HepG2 (cell line): ENCODE measurements around the gene TRIM37. TPM values are rescaled to one million over a fixed set of nuclear protein-coding genes. Genes with fewer than 3 reads are reported as not detected.
A peak's percentile ranks its signal among the peaks of the same experiment; 100 is the strongest.

Experiments used
- DNMT1 ChIP-seq: sonication (generic); formaldehyde crosslinking; IDR thresholded peaks from 2 replicates; pipeline ENCODE4 v1.5.1; 2020; ENCODE audit warnings: mild to moderate bottlenecking, missing genetic modification reagents
- ELF4 ChIP-seq: sonication (generic); formaldehyde crosslinking; IDR thresholded peaks from 2 replicates; pipeline ENCODE4 v1.5.0; 2020; ENCODE audit warnings: missing genetic modification reagents, mild to moderate bottlenecking, moderate library complexity, borderline replicate concordance
- ETV5 ChIP-seq: IDR thresholded peaks from 2 replicates; pipeline ENCODE4 v1.6.1; 2018; ENCODE audit warnings: missing biosample characterization, missing genetic modification reagents, inconsistent platforms, borderline replicate concordance
- GPN1 ChIP-seq: sonication (generic); formaldehyde crosslinking; IDR thresholded peaks from 2 replicates; pipeline ENCODE4 v1.5.1; 2020; ENCODE audit warnings: missing genetic modification reagents, borderline replicate concordance
- HDAC6 ChIP-seq: fragments of 200-600 bp; sonication (generic); IDR thresholded peaks from 2 replicates; pipeline ENCODE4 v1.7.0; 2017; ENCODE audit warnings: mild to moderate bottlenecking, antibody characterized with exemption, low read length, low read depth
- HOXA9 ChIP-seq: sonication (generic); formaldehyde crosslinking; IDR thresholded peaks from 2 replicates; pipeline ENCODE4 v1.8.1; 2022; ENCODE audit warnings: missing genetic modification reagents, mild to moderate bottlenecking, moderate library complexity, borderline replicate concordance
- MED8 ChIP-seq: sonication (generic); formaldehyde crosslinking; IDR thresholded peaks from 2 replicates; pipeline ENCODE4 v1.8.1; 2023; ENCODE audit warnings: mild to moderate bottlenecking, missing genetic modification reagents; ENCODE audit not compliant: insufficient replicate concordance
- PAX8 ChIP-seq: sonication (generic); formaldehyde crosslinking; IDR thresholded peaks from 2 replicates; pipeline ENCODE4 v1.8.0; 2022; ENCODE audit warnings: mild to moderate bottlenecking, missing genetic modification reagents, borderline replicate concordance
- PHF5A ChIP-seq: IDR thresholded peaks from one replicate; pipeline ENCODE4 v1.6.1; 2018; ENCODE audit warnings: low read depth, missing genetic modification reagents; ENCODE audit not compliant: unreplicated experiment
- POLR2AphosphoS2 ChIP-seq: IDR thresholded peaks from 2 replicates; pipeline ENCODE4 v1.6.1; 2011; ENCODE audit warnings: low read depth, low read length, improper control_type of control experiment
- RBFOX2 ChIP-seq: fragments of 200-400 bp; formaldehyde crosslinking; IDR thresholded peaks from 2 replicates; pipeline ENCODE4 v1.6.1; 2017; ENCODE audit warnings: low read depth, mild to moderate bottlenecking, low read length
- RELA ChIP-seq: sonication (generic); formaldehyde crosslinking; IDR thresholded peaks from 2 replicates; pipeline ENCODE4 v1.4.0; 2020; ENCODE audit warnings: missing genetic modification reagents
- REPIN1 ChIP-seq: sonication (generic); formaldehyde crosslinking; IDR thresholded peaks from 2 replicates; pipeline ENCODE4 v1.8.0; 2022; ENCODE audit warnings: missing genetic modification reagents, low read depth, mild to moderate bottlenecking, borderline replicate concordance
- RNF2 ChIP-seq: fragments of 450-650 bp; conservative IDR thresholded peaks from 2 replicates; pipeline ENCODE4 v1.6.1; 2016; ENCODE audit warnings: low read depth
- SKI ChIP-seq: fragments of 450-650 bp; IDR thresholded peaks from one replicate; pipeline ENCODE4 v1.6.1; 2018; ENCODE audit warnings: mild to moderate bottlenecking; ENCODE audit not compliant: partially characterized antibody
- U2AF1 ChIP-seq: fragments of 200-400 bp; formaldehyde crosslinking; optimal IDR thresholded peaks from 2 replicates; pipeline ENCODE3; 2017; ENCODE audit warnings: mild to moderate bottlenecking, low read depth, low read length
- ZBTB20 ChIP-seq: sonication (generic); formaldehyde crosslinking; IDR thresholded peaks from 2 replicates; pipeline ENCODE4 v1.8.1; 2023; ENCODE audit warnings: missing genetic modification reagents, low read depth, mild to moderate bottlenecking, borderline replicate concordance
- ZNF3 ChIP-seq: IDR thresholded peaks from 2 replicates; pipeline ENCODE4 v1.7.0; 2017; ENCODE audit warnings: inconsistent platforms
- ZNF550 ChIP-seq: sonication (generic); formaldehyde crosslinking; IDR thresholded peaks from 2 replicates; pipeline ENCODE4 v1.4.0; 2020; ENCODE audit warnings: mild to moderate bottlenecking, missing genetic modification reagents, borderline replicate concordance
- polyA plus RNA-seq, 8 experiments: library from polyadenylated mRNA; depleted of rRNA in 3 of 8; stranded (reverse) in 7 of 8; unstranded in 1 of 8; fragments of >200 nt; fragmentation: Illumina TruSeq in 4 of 8; extraction: Trizol in 4 of 8; gene quantifications; 2 replicates each; pipeline versions ENCODE4 v1.2.1 to v1.2.3, GENCODE V29; 2011 to 2016; ENCODE audit warnings: low read depth in 4 of 8, missing spikeins in 1 of 8, mixed read lengths in 1 of 8; ENCODE audit not compliant: insufficient read depth in 1 of 8
- total RNA-seq, 5 experiments: library from RNA; depleted of rRNA; stranded (reverse); fragments of >200 nt; fragmentation: Illumina TruSeq; extraction: Trizol; gene quantifications; 2 replicates each; pipeline ENCODE4 v1.2.3, GENCODE V29; 2016; ENCODE audit warnings: low read depth in 1 of 5
- TF ChIP-seq, protein P1 (sequence below): sonication (generic); formaldehyde crosslinking; IDR thresholded peaks from 2 replicates; pipeline ENCODE4 v1.5.0; 2020; ENCODE audit warnings: missing genetic modification reagents
- TF ChIP-seq, protein P2 (sequence below): sonication (generic); formaldehyde crosslinking; conservative IDR thresholded peaks from 2 replicates; pipeline ENCODE4 v1.4.0; 2020; ENCODE audit warnings: missing genetic modification reagents
- TF ChIP-seq, protein P3 (sequence below): sonication (generic); formaldehyde crosslinking; IDR thresholded peaks from 2 replicates; pipeline ENCODE4 v1.8.1; 2023; ENCODE audit warnings: missing genetic modification reagents, mild to moderate bottlenecking, borderline replicate concordance
- TF ChIP-seq, protein P4 (sequence below): sonication (generic); formaldehyde crosslinking; IDR thresholded peaks from 2 replicates; pipeline ENCODE4 v1.8.1; 2022; ENCODE audit warnings: low read depth, mild to moderate bottlenecking, missing genetic modification reagents
- TF ChIP-seq, protein P5 (sequence below): IDR thresholded peaks from 2 replicates; pipeline ENCODE4 v1.6.1; 2012; ENCODE audit warnings: inconsistent platforms

TRIM37 gene
- total and polyA plus RNA-seq, 2 of the 13 experiments (the other 11 are each of a cell fraction or from before 2014, with no cell fraction given), result 12.4 to 39.1 TPM

DNA sequence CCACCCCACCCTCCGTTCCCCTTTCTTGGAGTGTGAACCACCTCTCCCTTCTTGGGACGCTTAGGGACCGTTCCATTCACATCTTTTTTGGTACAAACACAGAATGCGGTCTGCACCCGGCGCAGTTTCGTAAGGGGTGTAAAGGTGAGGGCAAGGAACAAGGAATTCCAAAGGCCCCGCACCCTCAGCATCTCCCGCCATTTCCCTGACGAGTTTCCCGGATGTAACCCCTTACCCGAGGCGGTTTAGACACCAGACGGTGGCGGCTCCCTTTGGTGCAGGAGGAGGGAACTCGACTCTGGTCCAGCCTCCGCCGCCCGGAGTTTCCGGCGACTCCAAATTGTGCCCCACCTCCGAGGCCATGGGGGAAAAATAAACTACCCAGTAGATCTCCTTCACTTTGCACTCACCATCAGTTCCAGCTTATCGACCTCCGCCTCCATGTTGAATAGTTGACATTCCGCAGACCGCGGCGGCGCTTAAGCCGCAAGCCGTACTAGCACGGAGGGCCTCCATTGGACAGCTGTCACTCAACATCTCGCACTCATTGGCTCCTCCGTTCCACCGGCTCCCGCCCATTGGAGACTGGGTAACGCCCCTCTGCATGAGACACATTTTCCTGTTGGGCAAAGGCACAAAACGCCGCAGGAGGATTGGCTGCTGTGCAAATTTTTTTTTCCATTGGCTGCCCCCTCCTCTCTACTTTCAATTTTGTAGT, 48.2 kb upstream of the TRIM37 start, which contains the start of gene SKA2 (continued):
- TF ChIP-seq, protein P1, sequence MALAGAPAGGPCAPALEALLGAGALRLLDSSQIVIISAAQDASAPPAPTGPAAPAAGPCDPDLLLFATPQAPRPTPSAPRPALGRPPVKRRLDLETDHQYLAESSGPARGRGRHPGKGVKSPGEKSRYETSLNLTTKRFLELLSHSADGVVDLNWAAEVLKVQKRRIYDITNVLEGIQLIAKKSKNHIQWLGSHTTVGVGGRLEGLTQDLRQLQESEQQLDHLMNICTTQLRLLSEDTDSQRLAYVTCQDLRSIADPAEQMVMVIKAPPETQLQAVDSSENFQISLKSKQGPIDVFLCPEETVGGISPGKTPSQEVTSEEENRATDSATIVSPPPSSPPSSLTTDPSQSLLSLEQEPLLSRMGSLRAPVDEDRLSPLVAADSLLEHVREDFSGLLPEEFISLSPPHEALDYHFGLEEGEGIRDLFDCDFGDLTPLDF (CRISPR knock-in tag), result peak; percentile 92
- TF ChIP-seq, protein P2, sequence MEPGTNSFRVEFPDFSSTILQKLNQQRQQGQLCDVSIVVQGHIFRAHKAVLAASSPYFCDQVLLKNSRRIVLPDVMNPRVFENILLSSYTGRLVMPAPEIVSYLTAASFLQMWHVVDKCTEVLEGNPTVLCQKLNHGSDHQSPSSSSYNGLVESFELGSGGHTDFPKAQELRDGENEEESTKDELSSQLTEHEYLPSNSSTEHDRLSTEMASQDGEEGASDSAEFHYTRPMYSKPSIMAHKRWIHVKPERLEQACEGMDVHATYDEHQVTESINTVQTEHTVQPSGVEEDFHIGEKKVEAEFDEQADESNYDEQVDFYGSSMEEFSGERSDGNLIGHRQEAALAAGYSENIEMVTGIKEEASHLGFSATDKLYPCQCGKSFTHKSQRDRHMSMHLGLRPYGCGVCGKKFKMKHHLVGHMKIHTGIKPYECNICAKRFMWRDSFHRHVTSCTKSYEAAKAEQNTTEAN, result 0 out of 2 replicates have a peak, but pooled peaks have one; percentile 14
- TF ChIP-seq POLR2AphosphoS2, result no peak
- peak; percentile 51; the same call in 1 of the 2 replicates for TF ChIP-seq ZBTB20 (CRISPR knock-in tag)
- TF ChIP-seq, protein P3, sequence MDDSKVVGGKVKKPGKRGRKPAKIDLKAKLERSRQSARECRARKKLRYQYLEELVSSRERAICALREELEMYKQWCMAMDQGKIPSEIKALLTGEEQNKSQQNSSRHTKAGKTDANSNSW (CRISPR knock-in tag), result 0 out of 2 replicates have a peak, but pooled peaks have one; percentile 38
- TF ChIP-seq ZNF3 (CRISPR knock-in tag), result peak; percentile 73; the same call in 1 of the 2 replicates
- TF ChIP-seq HDAC6, result no peak
- TF ChIP-seq ZNF550 (CRISPR knock-in tag), result no peak
- TF ChIP-seq MED8 (CRISPR knock-in tag), result peak; percentile 21
- TF ChIP-seq RNF2, result peak; percentile 37; the same call in 1 of the 2 replicates
- peak; percentile 34; the same call in 1 of the 2 replicates for TF ChIP-seq HOXA9 (CRISPR knock-in tag)
- TF ChIP-seq PAX8, result peak; percentile 90; the same call in 1 of the 2 replicates
- TF ChIP-seq U2AF1, result peak; percentile 85
- peak; percentile 80 for TF ChIP-seq ELF4 (CRISPR knock-in tag)
- TF ChIP-seq ETV5 (CRISPR knock-in tag), result 0 out of 2 replicates have a peak, but pooled peaks have one; percentile 41
- TF ChIP-seq REPIN1 (CRISPR knock-in tag), result peak; percentile 14; the same call in 1 of the 2 replicates
- TF ChIP-seq, protein P4, sequence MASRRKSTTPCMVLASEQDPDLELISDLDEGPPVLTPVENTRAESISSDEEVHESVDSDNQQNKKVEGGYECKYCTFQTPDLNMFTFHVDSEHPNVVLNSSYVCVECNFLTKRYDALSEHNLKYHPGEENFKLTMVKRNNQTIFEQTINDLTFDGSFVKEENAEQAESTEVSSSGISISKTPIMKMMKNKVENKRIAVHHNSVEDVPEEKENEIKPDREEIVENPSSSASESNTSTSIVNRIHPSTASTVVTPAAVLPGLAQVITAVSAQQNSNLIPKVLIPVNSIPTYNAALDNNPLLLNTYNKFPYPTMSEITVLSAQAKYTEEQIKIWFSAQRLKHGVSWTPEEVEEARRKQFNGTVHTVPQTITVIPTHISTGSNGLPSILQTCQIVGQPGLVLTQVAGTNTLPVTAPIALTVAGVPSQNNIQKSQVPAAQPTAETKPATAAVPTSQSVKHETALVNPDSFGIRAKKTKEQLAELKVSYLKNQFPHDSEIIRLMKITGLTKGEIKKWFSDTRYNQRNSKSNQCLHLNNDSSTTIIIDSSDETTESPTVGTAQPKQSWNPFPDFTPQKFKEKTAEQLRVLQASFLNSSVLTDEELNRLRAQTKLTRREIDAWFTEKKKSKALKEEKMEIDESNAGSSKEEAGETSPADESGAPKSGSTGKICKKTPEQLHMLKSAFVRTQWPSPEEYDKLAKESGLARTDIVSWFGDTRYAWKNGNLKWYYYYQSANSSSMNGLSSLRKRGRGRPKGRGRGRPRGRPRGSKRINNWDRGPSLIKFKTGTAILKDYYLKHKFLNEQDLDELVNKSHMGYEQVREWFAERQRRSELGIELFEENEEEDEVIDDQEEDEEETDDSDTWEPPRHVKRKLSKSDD (CRISPR knock-in tag), result peak; percentile 55
- TF ChIP-seq DNMT1 (CRISPR knock-in tag), result 0 out of 2 replicates have a peak, but pooled peaks have one; percentile 20
- peak; percentile 85 for TF ChIP-seq SKI
- TF ChIP-seq, protein P5, sequence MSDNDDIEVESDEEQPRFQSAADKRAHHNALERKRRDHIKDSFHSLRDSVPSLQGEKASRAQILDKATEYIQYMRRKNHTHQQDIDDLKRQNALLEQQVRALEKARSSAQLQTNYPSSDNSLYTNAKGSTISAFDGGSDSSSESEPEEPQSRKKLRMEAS, result peak; percentile 63; the same call in 1 of the 2 replicates
- TF ChIP-seq PHF5A (CRISPR knock-in tag), result no peak
- TF ChIP-seq RELA (CRISPR knock-in tag), result 0 out of 2 replicates have a peak, but pooled peaks have one; percentile 9
- peak; percentile 43; the same call in 1 of the 2 replicates for TF ChIP-seq RBFOX2
- no peak for TF ChIP-seq GPN1 (CRISPR knock-in tag)
